Fibroblast of pulmonary artery (primary cell): ENCODE measurements around the gene CDC26.
A peak's percentile ranks its signal among the peaks of the same experiment; 100 is the strongest.

Source experiments
- DNase-seq: peaks from one replicate; pipeline ENCODE4 v3.0.0-alpha.2; 2010; ENCODE audit warnings: low read depth
- H3K4me3 ChIP-seq: replicated peaks from 2 replicates; pipeline ENCODE4 v1.5.1; 2011; ENCODE audit warnings: low read depth, mild to moderate bottlenecking, control low read depth, low read length, moderate library complexity
- CTCF ChIP-seq: IDR thresholded peaks from 2 replicates; pipeline ENCODE4 v1.5.1; 2011; ENCODE audit warnings: mild to moderate bottlenecking, control low read depth, low read length, inconsistent platforms; ENCODE audit errors: missing control alignments

CDC26 gene

GRCh38 chr9:113220467-113221002 lies 54.8 kb downstream of the CDC26 start:
- peak overlapping the region; percentile 99 for H3K4me3 ChIP-seq
- no peak for DNase-seq
- TF ChIP-seq CTCF = no peak

DNA sequence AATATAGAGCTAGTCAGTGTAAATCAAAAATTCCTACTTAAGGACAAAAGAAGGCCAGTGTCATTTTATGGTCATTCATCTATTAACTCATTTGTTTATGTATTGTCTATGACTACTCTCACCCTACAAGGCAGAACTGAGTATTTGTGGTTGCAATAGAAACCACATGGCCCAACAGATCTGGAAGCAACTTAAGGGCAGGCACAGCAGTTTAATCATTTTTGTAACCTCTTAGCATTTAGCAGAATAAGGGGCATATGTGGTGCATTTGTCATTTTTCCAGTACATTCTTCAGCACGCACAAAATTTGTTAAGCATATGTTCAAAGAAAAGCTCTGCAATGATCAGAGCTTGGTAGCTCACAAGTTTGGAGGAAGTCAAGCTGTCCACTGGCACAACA lies 55.4 kb downstream of the CDC26 start:
- TF ChIP-seq CTCF = no peak
- no peak for DNase-seq

DNA sequence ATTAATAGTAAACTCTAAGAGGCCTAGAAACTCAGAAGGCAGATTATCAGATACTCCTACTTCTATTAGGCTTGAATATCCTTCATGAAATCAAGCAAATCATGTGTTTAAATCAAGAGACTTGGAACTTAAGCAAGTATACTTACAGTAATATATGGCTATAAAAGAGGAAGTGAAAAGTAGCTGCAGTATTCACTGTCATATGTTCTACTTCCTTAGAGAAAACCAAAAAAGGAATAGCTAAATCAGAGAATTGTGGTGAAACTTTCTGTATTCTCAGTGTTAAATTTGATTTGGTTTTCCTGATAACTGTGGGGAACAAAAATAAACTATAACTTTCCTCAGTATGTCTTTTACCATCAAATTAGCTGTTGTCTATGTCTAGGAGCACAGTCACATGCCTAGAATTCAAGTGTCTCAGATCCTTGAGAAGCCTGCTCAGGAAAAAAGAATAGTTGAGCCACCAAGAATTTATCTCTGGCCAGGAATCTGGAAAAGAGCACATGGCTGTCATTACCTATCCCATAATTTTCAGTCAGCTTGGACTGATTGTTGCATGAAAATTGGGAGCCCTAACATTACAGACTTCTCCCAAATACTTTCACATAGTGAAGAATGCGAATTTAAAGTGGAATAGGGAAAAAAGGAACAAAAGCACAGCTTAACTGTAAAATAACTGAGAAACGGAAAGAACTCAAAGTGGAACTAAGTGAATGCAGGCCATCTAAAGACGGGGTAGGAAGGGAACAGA lies 56.0 kb downstream of the CDC26 start:
- no peak for TF ChIP-seq CTCF
- no peak for DNase-seq
- H3K4me3 ChIP-seq = no peak overlapping the region

More for the DNA sequence above, 55.4 kb downstream of the CDC26 start:
- peak overlapping the region; percentile 99 for H3K4me3 ChIP-seq
